Endothelial cell of umbilical vein (primary cell): ENCODE results near the gene CS. TPM values are rescaled to one million over a fixed set of nuclear protein-coding genes. Genes with fewer than 3 reads are reported as not detected.

Experiments used
- BruUV-seq: library from RNA; stranded (reverse); fragments of 400-500 nt; replicated peaks from 2 replicates; lab custom pipeline; 2021; lab: Mats Ljungman, UMichigan
- CTCF ChIA-PET: fragments of 300-600, 350-600 bp; sonication (Branson Sonifier 250); formaldehyde crosslinking; loops from one replicate; lab custom pipeline; 2021; ENCODE audit warnings: antibody characterized with exemption, inconsistent platforms; lab: Charles Lee
- POLR2A ChIA-PET: fragments of 300-600, 350-600 bp; sonication (Branson Sonifier 250); formaldehyde crosslinking; loops from one replicate; lab custom pipeline; 2021; ENCODE audit warnings: antibody characterized with exemption, inconsistent platforms; lab: Charles Lee
- DNase-seq: peaks from one replicate; pipeline ENCODE4 v3.0.0-alpha.2; 2011; ENCODE audit warnings: low read depth, low spot score
- FAIRE-seq: peaks from 2 replicates; lab custom pipeline; 2011; peaks lifted over from hg19 to GRCh38; lab: Jason Lieb, UNC
- H2AFZ ChIP-seq: 2 replicates; pipeline ENCODE4 v1.6.0; 2012; ENCODE audit warnings: low read depth, low read length, control low read depth, inconsistent platforms
- H3K27ac ChIP-seq: 2 replicates; pipeline ENCODE4 v1.5.1; 2011; ENCODE audit warnings: low read depth, mild to moderate bottlenecking, control low read depth, low read length, moderate library complexity; ENCODE audit not compliant: insufficient read depth
- H3K27me3 ChIP-seq, 2 experiments: 2 replicates each; pipeline versions ENCODE4 v1.6.0 to v1.6.1; 2011; ENCODE audit warnings: low read length in 2 of 2, mixed read lengths in 1 of 2; ENCODE audit not compliant: control insufficient read depth in 2 of 2, insufficient read depth in 2 of 2
- H3K36me3 ChIP-seq, 2 experiments: 2 replicates in 1 of 2; 3 replicates in 1 of 2; pipeline ENCODE4 v1.5.1; 2011; ENCODE audit warnings: low read length in 2 of 2, mild to moderate bottlenecking in 1 of 2, moderate library complexity in 1 of 2; ENCODE audit not compliant: control insufficient read depth in 2 of 2, insufficient read depth in 2 of 2; ENCODE audit errors: extremely low read depth in 1 of 2
- H3K4me1 ChIP-seq: 3 replicates; pipeline ENCODE4 v1.5.1; 2011; ENCODE audit warnings: mild to moderate bottlenecking, low read length; ENCODE audit not compliant: control insufficient read depth, insufficient read depth; ENCODE audit errors: extremely low read depth
- H3K4me2 ChIP-seq: 2 replicates; pipeline ENCODE4 v1.6.1; 2011; ENCODE audit warnings: low read length, control low read depth, mixed read lengths; ENCODE audit not compliant: insufficient read depth
- H3K4me3 ChIP-seq, 3 experiments: fragments of 200-600 bp in 1 of 3; sonication (generic), shearing (Covaris generic) in 1 of 3; replicated peaks in 1 of 3; 2 replicates each; pipeline ENCODE4 v1.5.1; 2011 to 2016; ENCODE audit warnings: control low read depth in 3 of 3, low read length in 3 of 3, mild to moderate bottlenecking in 2 of 3, inconsistent platforms in 1 of 3, low read depth in 1 of 3, moderate library complexity in 1 of 3; ENCODE audit not compliant: insufficient read depth in 1 of 3
- H3K79me2 ChIP-seq: 2 replicates; pipeline ENCODE4 v1.6.0; 2012; ENCODE audit warnings: low read length, inconsistent platforms; ENCODE audit not compliant: control insufficient read depth, insufficient read depth
- H3K9ac ChIP-seq: replicated peaks from 2 replicates; pipeline ENCODE3; 2011; ENCODE audit warnings: low read length, control low read depth; ENCODE audit not compliant: insufficient read depth; ENCODE audit errors: extremely low read depth
- H3K9me1 ChIP-seq: replicated peaks from 3 replicates; pipeline ENCODE4 v1.6.0; 2011; ENCODE audit warnings: mild to moderate bottlenecking, low read length; ENCODE audit not compliant: control insufficient read depth, insufficient read depth; ENCODE audit errors: extremely low read depth
- H3K9me3 ChIP-seq: replicated peaks from 2 replicates; pipeline ENCODE4 v1.5.1; 2012; ENCODE audit warnings: low read length, inconsistent platforms; ENCODE audit not compliant: control insufficient read depth, insufficient read depth
- H4K20me1 ChIP-seq: replicated peaks from 2 replicates; pipeline ENCODE3; 2011; ENCODE audit warnings: mild to moderate bottlenecking, low read length; ENCODE audit not compliant: control insufficient read depth, insufficient read depth; ENCODE audit errors: extremely low read depth
- CTCF ChIP-seq, 2 donors: IDR thresholded peaks; 1 replicate in 1 of 2; 2 replicates in 1 of 2; pipeline ENCODE4 v1.5.1; 2011; ENCODE audit warnings: low read length in 2 of 2, mild to moderate bottlenecking in 2 of 2, moderate library complexity in 2 of 2, control low read depth in 1 of 2, inconsistent platforms in 1 of 2, low read depth in 1 of 2; ENCODE audit not compliant: insufficient read depth in 1 of 2; ENCODE audit errors: extremely low read depth in 1 of 2
- EZH2 ChIP-seq: IDR thresholded peaks from 2 replicates; pipeline ENCODE4 v1.6.1; 2012; ENCODE audit warnings: borderline replicate concordance, low read depth, mild to moderate bottlenecking, moderate library complexity, low read length, inconsistent platforms; ENCODE audit not compliant: severe bottlenecking
- FOS ChIP-seq: IDR thresholded peaks from 2 replicates; pipeline ENCODE4 v1.6.1; 2011; ENCODE audit warnings: mild to moderate bottlenecking, low read length, moderate library complexity, borderline replicate concordance; ENCODE audit not compliant: insufficient read depth
- GATA2 ChIP-seq: IDR thresholded peaks from 2 replicates; pipeline ENCODE4 v1.7.0; 2011; ENCODE audit warnings: low read depth, mild to moderate bottlenecking, moderate library complexity, mixed read lengths, low read length; ENCODE audit not compliant: insufficient read length, insufficient read depth
- JUN ChIP-seq: IDR thresholded peaks from 2 replicates; pipeline ENCODE4 v1.6.1; 2011; ENCODE audit warnings: borderline replicate concordance, low read depth; ENCODE audit not compliant: insufficient read length, insufficient read depth
- MAX ChIP-seq: IDR thresholded peaks from 2 replicates; pipeline ENCODE4 v1.6.1; 2011; ENCODE audit not compliant: insufficient read depth, insufficient read length
- MYC ChIP-seq: IDR thresholded peaks from one replicate; pipeline ENCODE4 v1.6.1; 2011; ENCODE audit warnings: mild to moderate bottlenecking, low read depth, low read length
- POLR2A ChIP-seq: IDR thresholded peaks from 2 replicates; pipeline ENCODE4 v1.6.1; 2012; ENCODE audit warnings: low read depth, mild to moderate bottlenecking, control low read depth, low read length
- POLR2AphosphoS5 ChIP-seq: IDR thresholded peaks from 2 replicates; pipeline ENCODE4 v1.6.1; 2012; ENCODE audit warnings: low read depth, mild to moderate bottlenecking, control low read depth, low read length, moderate library complexity; ENCODE audit not compliant: insufficient read depth
- dilution Hi-C: fragments of 300-500 bp; cut with MboI; formaldehyde crosslinking; loops from one replicate; pipeline ENCODE4 v1.15.0; 2019; ENCODE audit warnings: low sequenced_read_pairs; ENCODE audit not compliant: extremely low pct_ligation_motif_present
- intact Hi-C: fragments of 100-400 bp; cut with micrococcal nuclease; formaldehyde crosslinking; loops from one replicate; pipeline ENCODE4 v1.10.0; 2022
- polyA plus RNA-seq, 4 experiments: library from polyadenylated mRNA; depleted of rRNA in 3 of 4; stranded (reverse) in 3 of 4; unstranded in 1 of 4; fragments of >200 nt; gene quantifications; 2 replicates each; pipeline versions ENCODE4 v1.2.1 to v1.2.3, GENCODE V29; 2011 to 2012; ENCODE audit warnings: missing spikeins in 1 of 4
- total RNA-seq: library from RNA; stranded (reverse); gene quantifications from 2 replicates; pipeline ENCODE4 v1.2.3, GENCODE V29; 2021

Gene CS
- total and polyA plus RNA-seq, 2 donors (not counting 3 experiments of a cell fraction or from before 2014, with no cell fraction given): 129 to 312 TPM

- H3K27ac ChIP-seq: peak overlapping the region; percentile 49
- intact Hi-C loops: no loop called here
- CTCF ChIA-PET: interaction anchor here (2.2 kb wide), 2 partner anchors 17 to 165 kb away, joined by 6 read pairs; no protein-coding TSS in a partner anchor
These were observed 750 bp downstream of the CS start for GRCh38 chr12:56299308-56299852.

GRCh38 chr12:56298828-56299227 is 1.3 kb downstream of the CS start:
- Histone ChIP-seq H3K4me1 (peaks cover 26% of the 10 kb centered on the region), H3K4me2 (peak overlapping the region; percentile 91), H3K27ac (no peak overlapping the region), H3K9ac (peak overlapping the region; percentile 59), H3K36me3 (peaks cover 0 to under 1% of the 10 kb centered on the region in 2 experiments), H3K9me3 (no peaks in the 10 kb centered on the region), H2AFZ (no peak overlapping the region), H3K4me3 (peak overlapping the region; percentile 2 to 91 (median 88)), H3K9me1 (no peaks in the 10 kb centered on the region), H3K79me2 (peaks cover 58% of the 10 kb centered on the region), H3K27me3 (no peaks in the 10 kb centered on the region), H4K20me1 (peaks cover 2% of the 10 kb centered on the region)
- dilution Hi-C loops (no loop called here), intact Hi-C loops (no loop called here)
- DNase-seq: no peak
- POLR2A ChIA-PET: no interaction called here
- CTCF ChIA-PET: interaction anchor here (2.2 kb wide), 2 partner anchors 18 to 165 kb away, joined by 6 read pairs; no protein-coding TSS in a partner anchor
- no TSS peak for BruUV-seq
- TF ChIP-seq MYC (no peak), EZH2 (no peak), CTCF (IDR thresholded peaks at IDR 0.05; ENCODE audit: extremely low read depth in 1 of 2, insufficient read depth in 1 of 2, low read depth in 1 of 2, low read length in 2 of 2) (no peak), FOS (no peak), MAX (no peak), JUN (no peak), POLR2A (no peak), GATA2 (no peak), POLR2AphosphoS5 (no peak)
- no peak for FAIRE-seq

More at GRCh38 chr12:56299308-56299852, 750 bp downstream of the CS start:
- dilution Hi-C loops: no loop called here
- TF ChIP-seq POLR2A: peak; percentile 35
- no peak for TF ChIP-seq POLR2AphosphoS5
- TF ChIP-seq FOS: no peak
- no peak for TF ChIP-seq EZH2
- Histone ChIP-seq H3K79me2 (peaks cover 53% of the 10 kb centered on the region), H3K4me2 (peak overlapping the region; percentile 91), H3K9me3 (no peaks in the 10 kb centered on the region), H2AFZ (peak overlapping the region; percentile 4), H3K4me1 (peaks cover 26% of the 10 kb centered on the region), H4K20me1 (peaks cover 2% of the 10 kb centered on the region), H3K9me1 (no peaks in the 10 kb centered on the region), H3K27me3 (no peaks in the 10 kb centered on the region), H3K36me3 (no peaks in the 10 kb centered on the region), H3K9ac (peak overlapping the region; percentile 59), H3K4me3 (peak overlapping the region; percentile 2 to 91 (median 88))
- POLR2A ChIA-PET: interaction anchor here (1.1 kb wide), 1 partner anchor 102 kb away, joined by 3 read pairs; no protein-coding TSS in a partner anchor
- TSS peak; percentile 31 for BruUV-seq
- DNase-seq (no peak), FAIRE-seq (peak; percentile 65)
